ENCODE results near the gene WNK1. TPM values are rescaled to one million over a fixed set of nuclear protein-coding genes. Genes with fewer than 3 reads are reported as not detected.

WNK1 gene
- total RNA-seq, 1 experiment from 2014 or later: 117 TPM

GRCh38 chr12:753611-754472, 1.5 kb downstream of the WNK1 start:
- TF ChIP-seq, protein P1, sequence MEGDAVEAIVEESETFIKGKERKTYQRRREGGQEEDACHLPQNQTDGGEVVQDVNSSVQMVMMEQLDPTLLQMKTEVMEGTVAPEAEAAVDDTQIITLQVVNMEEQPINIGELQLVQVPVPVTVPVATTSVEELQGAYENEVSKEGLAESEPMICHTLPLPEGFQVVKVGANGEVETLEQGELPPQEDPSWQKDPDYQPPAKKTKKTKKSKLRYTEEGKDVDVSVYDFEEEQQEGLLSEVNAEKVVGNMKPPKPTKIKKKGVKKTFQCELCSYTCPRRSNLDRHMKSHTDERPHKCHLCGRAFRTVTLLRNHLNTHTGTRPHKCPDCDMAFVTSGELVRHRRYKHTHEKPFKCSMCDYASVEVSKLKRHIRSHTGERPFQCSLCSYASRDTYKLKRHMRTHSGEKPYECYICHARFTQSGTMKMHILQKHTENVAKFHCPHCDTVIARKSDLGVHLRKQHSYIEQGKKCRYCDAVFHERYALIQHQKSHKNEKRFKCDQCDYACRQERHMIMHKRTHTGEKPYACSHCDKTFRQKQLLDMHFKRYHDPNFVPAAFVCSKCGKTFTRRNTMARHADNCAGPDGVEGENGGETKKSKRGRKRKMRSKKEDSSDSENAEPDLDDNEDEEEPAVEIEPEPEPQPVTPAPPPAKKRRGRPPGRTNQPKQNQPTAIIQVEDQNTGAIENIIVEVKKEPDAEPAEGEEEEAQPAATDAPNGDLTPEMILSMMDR (conservative IDR thresholded peaks at IDR 0.05): no peak; the same call in 2 of the 3 replicates
- Histone ChIP-seq H3K27me3 (ENCODE audit: insufficient read depth, low read length) (no peaks in the 10 kb centered on the region), H3K23ac (ENCODE audit: insufficient read length, low read depth, low read length) (no peak overlapping the region), H3K14ac (ENCODE audit: insufficient read depth, low read length) (peak overlapping the region; percentile 75; the same call in 1 of the 2 replicates), H3K79me1 (ENCODE audit: insufficient read depth, low read depth, low read length, poor library complexity, severe bottlenecking) (peaks cover 4% of the 10 kb centered on the region), H3T11ph (ENCODE audit: low read length) (no peak overlapping the region), H2BK20ac (ENCODE audit: low read depth, low read length, poor library complexity, severe bottlenecking) (no peak overlapping the region), H2AK5ac (ENCODE audit: insufficient read length, low read length) (no peak overlapping the region), H3K4me2 (ENCODE audit: insufficient read depth, insufficient read length, low read length) (peak overlapping the region; percentile 97), H4K8ac (replicated peaks; ENCODE audit: insufficient read length, low read depth, low read length) (no peak overlapping the region), H3K18ac (ENCODE audit: insufficient read length, low read depth, low read length) (no peak overlapping the region), H3K9ac (ENCODE audit: extremely low read depth, insufficient read length, low read length) (peak overlapping the region; percentile 64), H2AFZ (ENCODE audit: low read length) (no peak overlapping the region), H2BK5ac (ENCODE audit: insufficient read length, low read length) (no peak overlapping the region), H3K4ac (ENCODE audit: low read depth, low read length) (no peak overlapping the region), H3K27ac (ENCODE audit: insufficient read length, low read depth, low read length) (no peak overlapping the region), H3K79me2 (ENCODE audit: insufficient read depth, low read length) (peaks cover 21% of the 10 kb centered on the region; the same call in 1 of the 2 replicates), H4K91ac (ENCODE audit: insufficient read length, low read depth, low read length) (no peak overlapping the region), H2BK15ac (ENCODE audit: low read depth, low read length) (no peak overlapping the region), H3K4me1 (ENCODE audit: insufficient read depth, low read length) (no peaks in the 10 kb centered on the region), H3K56ac (ENCODE audit: insufficient read length, low read depth, low read length) (no peak overlapping the region), H4K5ac (ENCODE audit: insufficient read length, low read depth, low read length) (no peak overlapping the region), H3K9me3 (ENCODE audit: control insufficient read depth, low read depth, low read length) (no peaks in the 10 kb centered on the region), H4K20me1 (ENCODE audit: control insufficient read depth, insufficient read depth, insufficient read length) (no peaks in the 10 kb centered on the region), H2BK12ac (ENCODE audit: insufficient read length, low read depth, low read length) (no peak overlapping the region), H3K23me2 (ENCODE audit: insufficient read length, low read depth, low read length, poor library complexity, severe bottlenecking) (peaks cover 21% of the 10 kb centered on the region), H2BK120ac (ENCODE audit: low read depth, low read length, poor library complexity, severe bottlenecking) (no peak overlapping the region)
- peak; percentile 50 for DNase-seq
- Mint-ChIP-seq H3K36me3 (ENCODE audit: insufficient read depth in 1 of 3, low read depth in 3 of 3) (peaks cover 0 to 7% (median 0%) of the 10 kb centered on the region in 3 experiments; a peak in 3 of 7 replicates), H3K9me3 (no peaks in the 10 kb centered on the region), H3K4me3 (peak overlapping the region in 1 of 2 experiments; percentile 94; a peak in 3 of 5 replicates), H3K27me3 (ENCODE audit: low read depth) (no peaks in the 10 kb centered on the region; the same call in 1 of the 2 replicates), H3K27ac (peak overlapping the region in 1 of 3 experiments; percentile 92; a peak in 1 of 7 replicates), H3K4me1 (peaks cover 31 to 42% of the 10 kb centered on the region in 2 experiments)
- no CpG with 5 or more reads among the region's 63 CpGs for WGBS (ENCODE audit: extremely low coverage, insufficient read length, low lambda C conversion rate)

All from H9 (cell line).